Stimulated activated CD8-positive, alpha-beta memory T cell treated with anti-CD3 and anti-CD28 coated beads, Interleukin-15, amount 100 ng/mL, for 1 hour (primary cell): ENCODE measurements around the gene PRDX5.

ENCODE experiments used
- DNase-seq: peaks from one replicate; pipeline ENCODE4 v3.0.0-alpha.2; 2020; ENCODE audit warnings: low read depth

The PRDX5 gene

DNA sequence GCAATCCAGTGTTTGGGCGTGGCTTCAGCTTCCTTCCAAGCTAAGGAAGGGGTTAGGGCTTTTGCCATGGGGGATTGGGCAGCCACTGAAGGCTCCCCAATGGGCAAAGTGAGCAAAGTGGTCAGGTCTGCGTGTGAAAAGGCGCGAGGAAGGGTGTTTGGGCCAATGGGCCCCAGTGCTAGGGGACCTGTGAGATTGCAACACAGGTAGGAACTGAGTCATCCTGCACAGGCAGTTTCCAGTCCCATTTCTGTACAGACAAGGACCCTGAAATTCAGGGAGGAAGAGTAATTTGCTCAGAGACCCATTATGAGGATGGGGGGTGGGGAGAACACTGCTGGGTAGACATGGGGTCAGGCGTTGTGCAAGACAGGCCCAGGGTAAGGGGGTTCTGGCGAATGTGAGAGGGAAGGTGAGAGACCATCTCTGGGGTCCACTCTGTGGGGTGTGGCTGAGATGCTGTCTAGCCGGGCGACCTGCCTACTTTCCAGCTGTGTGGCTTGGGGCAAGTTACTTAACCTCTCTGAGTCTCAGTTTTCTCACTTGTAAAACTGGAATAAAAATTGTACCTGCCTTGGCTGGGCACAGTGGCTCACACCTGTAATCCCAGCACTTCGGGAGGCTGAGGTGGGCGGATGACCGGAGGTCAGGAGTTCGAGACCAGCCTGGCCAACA is 29.4 kb downstream of the PRDX5 start:
- DNase-seq, result no peak

DNA sequence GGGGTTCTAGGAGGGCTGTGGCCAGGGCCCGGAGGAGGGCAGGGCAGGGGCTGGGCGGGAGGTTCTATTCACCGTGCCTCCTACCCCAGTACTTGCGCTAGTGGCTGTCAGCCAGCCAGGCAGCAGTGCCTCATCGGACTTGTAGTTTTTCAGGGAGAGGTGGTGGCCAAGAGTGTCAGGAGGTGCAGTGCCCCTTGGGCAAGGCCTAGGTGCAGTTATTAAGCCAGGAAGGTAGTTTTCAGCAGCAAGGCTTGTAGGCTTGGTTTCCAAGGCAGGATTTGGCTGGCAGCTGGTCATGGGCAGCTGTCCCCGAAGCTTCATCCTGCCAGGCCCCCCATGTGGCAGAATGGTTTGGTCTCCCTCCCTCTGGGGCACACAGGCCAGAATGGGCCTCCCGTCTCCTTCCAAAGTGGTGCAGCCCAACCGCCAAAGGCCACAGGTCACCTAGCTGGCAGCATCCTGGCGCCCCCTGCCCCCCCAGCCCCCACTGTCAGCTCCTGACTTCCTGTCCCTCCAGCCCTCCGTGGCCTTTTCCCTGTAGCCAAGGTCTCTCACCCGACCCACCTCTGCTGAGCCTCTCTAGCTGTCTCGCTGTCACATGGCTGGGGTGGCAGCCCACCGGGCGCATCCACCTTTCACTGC is 30.6 kb downstream of the PRDX5 start:
- no peak for DNase-seq

DNA sequence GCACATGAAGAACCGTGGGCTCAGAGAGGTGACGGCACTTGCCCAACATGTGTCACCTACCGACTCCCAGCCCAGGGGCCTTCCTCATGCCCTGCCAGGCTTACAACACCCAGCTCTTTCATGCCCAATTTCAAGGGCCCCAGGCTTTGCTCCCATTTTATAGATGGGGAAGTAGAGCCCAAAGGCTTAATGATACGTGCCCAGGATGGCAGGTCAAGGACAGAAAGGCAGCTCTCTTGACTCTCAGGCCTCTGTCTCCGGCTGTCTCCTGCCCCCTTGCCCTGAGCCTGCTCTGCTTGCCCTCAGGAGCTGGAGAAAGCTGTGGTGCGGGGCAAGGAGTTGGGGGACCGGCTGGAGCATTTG is 31.1 kb downstream of the PRDX5 start:
- no peak for DNase-seq

DNA sequence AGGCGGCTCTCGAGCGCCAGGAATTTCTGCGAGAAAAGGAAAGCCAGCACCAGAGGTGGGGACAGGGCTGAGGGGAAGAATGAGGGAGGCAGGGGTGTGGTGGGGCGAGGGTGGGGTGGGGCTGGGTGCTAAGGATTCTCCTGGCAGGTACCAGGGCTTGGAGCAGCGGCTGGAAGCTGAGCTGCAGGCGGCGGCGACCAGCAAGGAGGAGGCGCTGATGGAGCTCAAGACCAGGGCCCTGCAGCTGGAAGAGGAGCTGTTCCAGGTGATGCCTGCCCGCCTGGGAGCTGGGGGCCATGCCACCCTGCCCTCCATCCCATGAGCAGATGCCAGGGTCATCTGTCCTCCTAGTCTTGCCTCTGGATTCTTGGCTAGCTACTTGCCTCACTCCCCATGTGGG is 31.5 kb downstream of the PRDX5 start:
- no peak for DNase-seq

DNA sequence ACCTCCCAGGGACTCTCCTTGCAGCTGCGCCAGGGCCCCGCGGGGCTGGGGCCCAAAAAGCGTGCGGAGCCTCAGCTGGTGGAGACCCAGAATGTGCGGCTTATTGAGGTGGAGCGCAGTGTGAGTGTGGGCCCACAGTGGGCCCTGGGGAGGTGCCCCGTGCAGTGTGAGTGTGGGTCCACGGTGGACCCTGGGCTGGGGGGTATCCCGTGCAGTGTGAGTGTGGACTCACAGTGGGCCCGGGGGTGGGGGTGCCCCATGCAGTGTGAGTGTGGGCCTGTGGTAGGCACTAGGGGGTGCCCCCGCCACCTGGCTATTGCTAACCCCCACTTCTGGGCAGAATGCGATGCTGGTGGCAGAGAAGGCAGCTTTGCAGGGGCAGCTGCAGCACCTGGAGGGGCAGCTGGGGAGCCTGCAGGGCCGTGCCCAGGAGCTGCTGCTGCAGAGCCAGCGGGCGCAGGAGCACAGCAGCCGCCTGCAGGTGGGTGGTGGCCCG is 33.3 kb downstream of the PRDX5 start:
- DNase-seq, result no peak

DNA sequence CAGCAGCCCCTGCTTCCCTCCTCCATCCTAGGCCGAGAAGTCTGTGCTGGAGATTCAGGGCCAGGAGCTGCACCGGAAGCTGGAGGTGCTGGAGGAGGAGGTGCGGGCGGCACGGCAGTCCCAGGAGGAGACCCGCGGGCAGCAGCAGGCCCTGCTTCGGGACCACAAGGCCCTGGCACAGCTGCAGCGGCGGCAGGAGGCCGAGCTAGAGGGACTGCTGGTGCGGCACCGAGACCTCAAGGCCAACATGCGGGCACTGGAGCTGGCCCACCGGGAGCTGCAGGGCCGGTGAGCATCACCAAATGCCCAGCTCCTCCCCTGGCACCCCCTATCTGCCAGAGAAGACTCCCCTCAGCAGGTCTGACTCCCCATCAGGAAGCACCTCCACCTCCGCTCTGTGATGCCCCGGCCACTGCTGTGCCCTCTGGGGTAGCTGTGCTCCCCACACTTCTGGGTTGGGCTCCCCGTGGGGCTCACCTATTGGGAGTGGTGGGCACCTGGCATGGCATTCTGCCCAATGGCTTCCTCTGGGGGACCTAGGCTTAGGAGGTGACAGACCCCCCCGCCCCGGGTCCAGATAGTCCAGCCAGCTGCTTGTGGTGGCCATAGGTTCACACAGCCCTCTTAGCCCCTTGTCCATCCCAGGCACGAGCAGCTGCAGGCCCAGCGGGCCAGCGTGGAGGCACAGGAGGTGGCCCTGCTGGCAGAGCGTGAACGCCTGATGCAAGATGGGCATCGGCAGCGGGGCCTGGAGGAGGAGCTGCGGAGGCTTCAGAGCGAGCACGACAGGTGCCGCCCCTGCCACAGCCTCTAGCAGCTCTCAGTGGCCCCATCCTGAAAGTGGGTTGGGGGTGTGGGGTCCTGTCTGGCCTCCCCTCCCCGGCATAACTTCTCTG is 34.4 kb downstream of the PRDX5 start:
- DNase-seq, result no peak

DNA sequence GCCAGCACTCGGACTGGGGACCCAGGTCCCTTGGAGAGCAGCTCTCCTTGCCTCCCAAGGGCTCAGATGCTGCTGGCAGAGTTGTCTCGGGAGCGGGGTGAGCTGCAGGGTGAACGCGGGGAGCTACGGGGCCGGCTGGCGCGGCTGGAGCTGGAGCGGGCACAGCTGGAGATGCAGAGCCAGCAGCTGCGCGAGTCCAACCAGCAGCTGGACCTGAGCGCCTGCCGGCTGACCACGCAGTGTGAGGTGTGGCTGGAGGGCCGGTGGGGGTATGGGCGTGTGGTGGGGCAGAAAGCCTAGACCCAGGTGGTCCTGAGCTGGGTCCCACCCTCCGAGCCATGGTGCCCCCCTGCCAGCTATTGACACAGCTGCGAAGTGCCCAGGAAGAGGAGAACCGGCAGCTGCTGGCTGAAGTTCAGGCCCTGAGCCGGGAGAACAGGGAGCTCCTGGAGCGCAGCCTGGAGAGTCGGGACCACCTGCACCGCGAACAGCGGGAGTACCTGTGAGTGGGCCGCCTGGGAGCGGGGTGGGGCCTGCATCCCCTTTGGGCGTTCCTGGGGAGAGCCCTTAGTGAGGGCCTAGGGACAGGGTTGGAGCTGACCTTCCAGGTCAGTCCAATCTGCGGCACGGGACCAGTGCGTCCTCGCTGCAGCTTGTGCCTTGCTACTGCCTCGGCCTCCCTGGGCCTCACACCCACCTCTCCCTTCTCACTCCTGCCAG is 35.2 kb downstream of the PRDX5 start:
- DNase-seq, result no peak

DNA sequence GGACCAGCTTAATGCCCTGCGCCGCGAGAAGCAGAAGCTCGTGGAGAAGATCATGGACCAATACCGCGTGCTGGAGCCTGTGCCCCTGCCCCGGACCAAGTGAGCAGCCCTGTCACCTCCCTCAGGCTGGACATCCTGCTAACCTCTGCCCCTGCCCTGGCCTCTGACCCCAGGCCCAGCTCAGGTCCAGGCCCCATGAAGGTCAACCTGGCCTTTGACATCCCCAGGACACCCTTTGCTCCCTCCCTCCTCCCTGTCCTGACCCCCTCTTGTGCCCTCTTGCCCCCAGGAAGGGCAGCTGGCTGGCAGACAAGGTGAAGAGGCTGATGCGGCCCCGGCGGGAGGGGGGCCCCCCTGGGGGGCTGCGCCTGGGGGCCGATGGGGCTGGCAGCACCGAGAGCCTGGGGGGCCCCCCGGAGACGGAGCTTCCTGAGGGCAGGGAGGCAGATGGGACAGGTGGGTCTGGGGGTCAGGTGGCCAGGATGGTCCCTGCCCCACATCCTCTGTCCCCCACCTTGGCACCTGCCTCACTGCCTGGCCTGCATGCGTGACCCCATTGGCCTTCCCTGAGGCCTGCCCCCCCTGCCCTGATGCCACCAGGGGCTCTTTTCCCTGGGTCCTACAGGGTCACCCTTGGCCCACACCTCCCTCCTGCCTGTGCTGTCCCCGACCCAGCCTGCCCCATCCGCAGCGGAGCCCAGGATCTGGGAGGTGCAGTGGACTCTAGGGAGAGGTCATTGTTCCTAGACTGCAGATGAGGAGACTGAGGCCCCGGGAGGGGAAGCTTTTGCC is 36.0 kb downstream of the PRDX5 start:
- no peak for DNase-seq

DNA sequence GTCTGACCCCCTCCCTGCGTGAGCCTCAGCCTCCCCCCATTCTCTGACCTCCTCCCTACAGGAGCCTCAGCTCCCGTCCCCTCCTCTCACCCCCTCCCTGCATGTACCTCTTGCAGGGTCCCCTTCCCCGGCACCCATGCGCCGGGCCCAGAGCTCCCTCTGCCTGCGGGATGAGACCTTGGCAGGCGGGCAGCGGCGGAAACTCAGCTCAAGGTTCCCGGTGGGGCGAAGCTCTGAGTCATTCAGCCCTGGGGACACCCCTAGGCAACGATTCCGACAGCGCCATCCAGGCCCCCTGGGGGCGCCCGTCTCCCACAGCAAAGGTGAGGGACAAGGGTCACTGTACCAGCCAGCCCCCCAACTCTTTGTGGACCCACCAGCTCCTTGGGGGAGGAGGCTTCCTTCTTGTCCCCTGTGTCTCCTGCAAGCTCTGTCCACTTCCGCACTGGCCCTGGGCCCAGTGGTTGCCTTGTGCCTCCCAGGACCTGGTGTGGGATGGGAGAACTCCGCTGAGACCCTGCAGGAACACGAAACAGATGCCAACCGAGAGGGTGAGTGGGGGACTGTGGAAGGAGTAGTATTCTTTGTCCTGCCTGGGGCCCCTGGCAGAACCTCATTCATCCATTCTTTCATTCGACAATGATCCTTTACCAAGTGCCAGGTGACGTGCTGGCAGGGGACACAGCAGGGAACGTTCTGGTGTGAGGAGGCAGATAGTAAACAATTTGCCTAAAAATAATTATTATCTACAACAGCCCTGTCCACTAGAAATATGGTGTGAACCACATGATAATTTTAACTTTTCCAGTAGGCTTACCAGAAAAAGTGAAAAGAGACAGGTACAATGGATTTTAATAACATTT is 37.4 kb downstream of the PRDX5 start:
- DNase-seq, result no peak

DNA sequence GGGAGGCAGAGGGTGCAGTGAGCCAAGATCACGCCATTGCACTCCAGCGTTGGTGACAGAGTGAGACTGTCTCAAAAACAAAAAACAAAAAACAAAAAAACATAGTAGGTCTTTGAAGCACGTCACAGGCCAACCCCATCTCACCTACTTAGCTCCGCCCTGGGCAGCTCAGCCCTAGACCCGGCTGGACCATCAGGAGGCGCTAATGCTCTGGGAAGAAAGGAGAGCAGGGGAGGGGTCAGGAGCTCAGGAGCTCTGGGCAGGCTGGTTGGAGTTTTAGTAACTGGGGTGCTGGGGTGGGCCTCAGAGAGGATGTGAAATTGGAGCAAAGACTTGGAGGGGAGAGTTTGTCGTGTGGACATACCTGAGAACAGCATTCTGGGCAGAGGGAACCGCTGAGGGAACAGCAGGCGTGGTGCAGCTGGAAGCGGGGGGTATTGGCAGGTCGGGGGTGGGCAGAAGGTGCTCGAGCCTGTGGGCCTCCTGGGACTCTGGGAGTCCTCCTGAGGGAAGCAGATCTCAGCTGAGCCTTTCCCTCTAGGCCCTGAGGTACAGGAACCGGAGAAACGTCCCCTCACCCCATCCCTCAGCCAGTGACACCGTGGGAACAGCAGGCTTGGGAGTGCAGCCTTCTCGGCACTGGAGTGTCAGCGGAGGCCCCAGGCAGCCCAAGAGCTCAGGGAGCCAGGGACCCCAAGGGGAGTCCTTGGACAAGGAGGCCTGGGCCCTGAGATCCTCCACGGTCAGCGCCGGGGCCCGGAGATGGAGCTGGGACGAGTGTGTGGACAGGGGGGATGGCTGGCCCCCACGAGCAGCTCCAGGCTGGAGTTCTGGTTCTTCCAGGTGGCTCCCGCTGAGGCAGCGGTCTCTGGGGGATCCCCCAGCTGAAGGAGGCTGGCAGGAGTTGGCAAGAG is 38.8 kb downstream of the PRDX5 start:
- DNase-seq, result no peak

DNA sequence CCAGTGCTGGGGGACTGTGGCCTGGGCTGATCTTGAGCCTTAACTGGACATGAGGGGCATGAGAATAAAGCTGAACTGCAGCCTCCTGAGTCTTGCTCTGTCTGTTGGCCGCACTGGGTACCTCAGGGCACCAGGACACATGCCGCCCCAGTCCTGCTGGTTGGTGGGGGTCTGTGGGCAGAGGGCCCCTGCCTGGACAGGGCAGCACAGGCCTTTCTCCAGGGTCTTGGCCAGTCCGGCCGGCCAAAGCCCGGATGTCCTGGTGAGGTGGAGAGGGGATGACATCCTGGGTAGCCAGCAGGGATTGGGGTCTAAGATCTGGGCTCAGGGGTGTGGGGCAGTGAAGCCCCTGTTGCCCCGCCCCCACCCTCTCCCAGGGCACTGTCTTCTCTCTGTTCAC is 39.5 kb downstream of the PRDX5 start:
- no peak for DNase-seq

DNA sequence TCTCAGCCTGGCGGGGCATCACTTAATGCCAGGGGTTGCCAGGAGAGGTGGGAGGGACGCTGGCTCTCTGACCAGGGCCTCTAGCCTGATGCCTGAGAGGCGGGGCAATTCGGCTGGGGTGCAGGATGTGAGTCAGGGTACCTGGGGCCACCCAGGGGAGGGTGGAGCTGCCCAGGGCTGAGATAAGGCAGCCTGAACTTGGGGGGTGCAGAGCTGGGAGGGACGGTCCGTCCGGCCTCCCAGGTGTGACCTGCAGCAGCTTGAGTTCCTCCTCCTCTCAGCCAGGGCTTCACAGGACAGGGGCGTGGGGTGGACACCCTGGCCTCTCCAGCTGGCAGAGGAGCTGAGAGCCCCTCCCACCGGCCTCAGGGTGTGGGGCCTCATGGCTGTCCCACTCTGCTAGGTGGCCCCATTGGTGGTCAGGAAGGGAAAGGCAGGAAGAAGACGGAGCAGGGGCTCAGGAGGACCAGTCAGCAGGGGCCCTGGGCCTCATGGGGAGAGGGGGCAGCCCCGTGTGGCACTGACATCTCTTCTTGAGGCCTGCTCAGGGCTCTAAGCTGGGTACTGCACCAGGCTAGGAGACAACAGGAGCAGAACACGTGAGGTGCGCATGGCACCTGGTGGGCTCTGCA is 40.1 kb downstream of the PRDX5 start:
- no peak for DNase-seq

DNA sequence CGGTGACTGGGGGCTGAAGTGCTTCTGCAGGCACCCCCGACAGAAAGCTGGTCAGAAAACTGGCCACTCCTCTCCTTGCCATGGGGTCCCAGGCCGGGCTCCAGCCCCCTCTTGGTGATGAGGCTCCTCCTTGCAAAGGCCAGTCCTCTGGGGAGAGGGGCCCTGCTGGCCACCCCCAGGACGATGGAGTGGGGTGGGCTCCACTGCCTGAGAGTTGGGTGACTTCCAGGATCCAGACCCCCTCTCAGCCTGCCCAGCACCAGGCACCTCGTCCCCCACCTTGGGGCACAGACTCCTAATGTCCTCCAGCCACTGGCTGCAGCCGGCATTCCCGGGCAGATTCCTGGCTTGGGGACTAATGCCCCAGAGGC is 40.6 kb downstream of the PRDX5 start:
- DNase-seq, result no peak

DNA sequence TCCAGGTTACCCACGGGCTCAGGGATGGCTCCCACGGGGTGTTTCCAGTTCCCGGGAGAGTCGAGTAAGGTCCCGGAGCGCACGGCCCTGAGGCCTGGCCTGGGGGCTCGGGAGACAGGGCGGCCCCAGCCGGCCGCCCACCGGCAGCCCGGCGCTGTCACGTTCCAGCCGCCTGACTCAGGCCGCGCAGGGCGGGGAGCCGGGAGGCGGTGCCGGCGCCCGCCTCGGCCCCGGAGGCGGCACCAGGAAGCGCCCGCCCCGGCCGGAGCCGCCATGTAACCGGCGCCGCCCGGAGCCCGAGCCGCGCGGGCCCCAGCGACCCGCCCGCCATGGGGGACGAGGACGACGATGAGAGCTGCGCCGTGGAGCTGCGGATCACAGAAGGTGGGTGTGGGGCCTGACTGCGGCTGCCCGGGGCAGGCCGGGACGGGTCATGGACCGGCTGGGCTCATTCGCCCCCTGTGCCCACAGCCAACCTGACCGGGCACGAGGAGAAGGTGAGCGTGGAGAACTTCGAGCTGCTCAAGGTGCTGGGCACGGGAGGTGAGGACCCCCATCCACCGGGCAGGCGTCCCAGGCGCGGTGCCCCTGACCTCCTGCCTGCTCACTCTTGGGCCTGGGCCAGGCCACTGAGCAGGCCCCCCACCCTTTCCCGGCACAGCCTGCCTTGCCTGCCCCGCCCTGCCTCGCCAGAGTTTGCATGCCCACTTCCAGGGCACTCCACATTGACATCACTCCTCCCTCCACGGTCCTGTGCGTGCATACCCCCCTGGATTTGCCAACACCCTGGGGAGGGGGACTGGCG is 41.2 kb downstream of the PRDX5 start, which contains the start of gene RPS6KA4:
Gene RPS6KA4 (plus strand): TSS at position 256 of the 805 bp plus-strand sequence. CDS start 74 bp downstream, at position 330.
- no peak for DNase-seq

DNA sequence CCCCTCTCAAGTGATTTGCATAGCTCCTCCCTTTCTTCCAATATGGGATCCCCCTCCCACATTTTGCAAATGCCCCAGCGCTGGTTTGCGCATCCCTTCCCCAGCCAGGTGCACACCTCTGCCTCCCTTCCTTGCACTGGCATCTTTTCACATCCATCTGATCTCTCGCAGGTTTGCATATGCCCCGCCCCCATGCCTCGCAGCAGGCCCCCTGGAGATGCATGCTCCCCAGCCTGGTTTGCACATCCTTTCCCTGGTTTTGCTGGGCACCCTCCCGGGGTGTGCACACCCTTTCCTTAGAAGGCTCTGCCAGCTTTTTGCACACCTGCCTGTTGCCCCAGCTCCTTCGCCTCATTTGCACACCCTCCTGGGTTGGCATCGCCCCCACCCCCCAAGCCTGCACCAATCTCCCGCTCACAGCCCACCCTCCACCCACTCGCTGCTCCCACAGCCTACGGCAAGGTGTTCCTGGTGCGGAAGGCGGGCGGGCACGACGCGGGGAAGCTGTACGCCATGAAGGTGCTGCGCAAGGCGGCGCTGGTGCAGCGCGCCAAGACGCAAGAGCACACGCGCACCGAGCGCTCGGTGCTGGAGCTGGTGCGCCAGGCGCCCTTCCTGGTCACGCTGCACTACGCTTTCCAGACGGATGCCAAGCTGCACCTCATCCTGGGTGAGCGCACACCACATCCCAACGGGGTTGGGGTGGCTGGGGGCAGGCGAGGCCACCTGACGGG is 42.0 kb downstream of the PRDX5 start:
- DNase-seq, result no peak

DNA sequence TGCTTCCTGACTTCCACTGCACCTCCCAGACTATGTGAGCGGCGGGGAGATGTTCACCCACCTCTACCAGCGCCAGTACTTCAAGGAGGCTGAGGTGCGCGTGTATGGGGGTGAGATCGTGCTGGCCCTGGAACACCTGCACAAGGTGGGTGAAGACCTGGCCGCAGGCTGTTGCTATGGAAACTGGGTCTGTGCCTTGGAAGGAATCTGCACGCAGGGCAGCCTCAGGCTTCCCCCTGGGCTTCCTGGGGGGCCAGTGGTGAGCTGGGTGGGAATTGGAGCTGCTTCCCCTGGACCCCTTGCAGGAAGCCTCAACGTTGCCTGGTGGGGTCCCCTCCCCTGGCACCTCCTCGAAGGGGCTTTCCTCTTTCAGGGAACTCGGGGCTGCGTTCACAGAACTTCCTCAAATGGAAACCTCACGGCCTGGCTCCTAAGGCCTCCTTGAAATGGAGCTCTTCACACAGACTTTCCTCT is 42.6 kb downstream of the PRDX5 start:
- DNase-seq, result no peak

DNA sequence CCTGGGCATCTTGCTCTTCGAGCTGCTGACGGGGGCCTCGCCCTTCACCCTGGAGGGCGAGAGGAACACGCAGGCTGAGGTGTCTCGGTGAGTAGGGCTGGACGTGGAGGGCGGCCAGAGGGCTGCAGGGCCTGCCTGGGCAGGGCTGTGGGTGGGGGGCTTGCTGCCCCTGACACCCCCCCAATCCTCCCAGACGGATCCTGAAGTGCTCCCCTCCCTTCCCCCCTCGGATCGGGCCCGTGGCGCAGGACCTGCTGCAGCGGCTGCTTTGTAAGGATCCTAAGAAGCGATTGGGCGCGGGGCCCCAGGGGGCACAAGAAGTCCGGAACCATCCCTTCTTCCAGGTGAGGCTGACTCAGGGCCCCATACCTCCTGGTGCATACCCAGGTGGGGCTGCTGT is 43.7 kb downstream of the PRDX5 start:
- DNase-seq, result no peak
